ENCODE data around the gene EXD3. TPM values are rescaled to one million over a fixed set of nuclear protein-coding genes. Genes with fewer than 3 reads are reported as not detected.
"Not testable (repeated sequence)": the region's sequence is repeated elsewhere in the genome, so short reads cannot be mapped to it uniquely, and the experiment has no call there.

Gene EXD3
- total and polyA plus RNA-seq, 2 of the 4 experiments (the other 2 are of a cell fraction): 1.1 to 7.4 TPM

- H3K36me3 ChIP-seq (ENCODE audit: control insufficient read depth, insufficient read depth, low read length); CTCF ChIA-PET: not testable (repeated sequence)
Observed at GRCh38 chr9:137410236-137410890, 12.6 kb downstream of the EXD3 start.

More at GRCh38 chr9:137410236-137410890, 12.6 kb downstream of the EXD3 start:
- H2BK15ac ChIP-seq (ENCODE audit: low read depth, low read length); H4K8ac ChIP-seq (ENCODE audit: low read depth in 2 of 2, low read length in 2 of 2); H2BK120ac ChIP-seq (ENCODE audit: low read depth, low read length); H4K5ac ChIP-seq (ENCODE audit: low read depth, low read length); H3K14ac ChIP-seq (replicated peaks; ENCODE audit: low read depth, low read length); BruUV-seq (replicated peaks); DNase-seq; H3K9me3 ChIP-seq (ENCODE audit: control insufficient read depth, insufficient read depth, low read length); H2AK9ac ChIP-seq (replicated peaks; ENCODE audit: low read depth, low read length, poor library complexity); ATAC-seq (ENCODE audit: low read depth); H3K4me3 ChIP-seq (ENCODE audit: insufficient read depth, low read depth, low read length); dilution Hi-C loops (cut with HindIII; ENCODE audit: low sequenced_read_pairs, unreplicated experiment); H3K23ac ChIP-seq (ENCODE audit: low read depth, low read length); H3K18ac ChIP-seq (ENCODE audit: low read depth, low read length); H4K20me1 ChIP-seq (ENCODE audit: insufficient read depth, low read length); H3K9ac ChIP-seq (ENCODE audit: low read depth, low read length); H3K9me1 ChIP-seq (ENCODE audit: insufficient read depth, low read length); H2AFZ ChIP-seq (replicated peaks; ENCODE audit: low read length, poor library complexity); H3K4me2 ChIP-seq (ENCODE audit: low read depth, low read length); H3K4ac ChIP-seq (ENCODE audit: low read depth, low read length); intact Hi-C loops (cut with micrococcal nuclease); H3K56ac ChIP-seq (ENCODE audit: extremely low read depth, insufficient read depth, low read length); POLR2A ChIA-PET (ENCODE audit: unreplicated experiment); H3K27me3 ChIP-seq (ENCODE audit: control insufficient read depth, insufficient read depth, low read length); in situ Hi-C loops (cut with MboI; ENCODE audit: low sequenced_read_pairs); H3K27ac ChIP-seq (ENCODE audit: insufficient read depth, low read length): not testable (repeated sequence)
- Histone ChIP-seq H4K91ac (ENCODE audit: insufficient read depth, low read depth, low read length) (peak overlapping the region; percentile 41; the same call in 1 of the 2 replicates), H2BK20ac (ENCODE audit: low read depth, low read length) (0 out of 2 replicates have a peak overlapping the region, but pooled peaks have one; percentile 60), H3K4me1 (ENCODE audit: control insufficient read depth, insufficient read depth, low read length) (peaks cover 29% of the 10 kb centered on the region), H2BK5ac (ENCODE audit: low read depth, low read length, poor library complexity, severe bottlenecking) (peak overlapping the region; percentile 29), H3K79me1 (ENCODE audit: low read depth in 1 of 2, low read length in 2 of 2) (peaks cover 11 to 35% of the 10 kb centered on the region in 2 experiments), H2AK5ac (ENCODE audit: low read depth, low read length) (peak overlapping the region; percentile 68; the same call in 1 of the 2 replicates)
- 78% methylated on average over 6 of the region's 18 CpGs; no CpG with 5 or more reads in 1 of the 2 experiments for WGBS, 2 experiments (ENCODE audit: extremely low coverage in 2 of 2, insufficient read length in 1 of 2)

Data from IMR-90 (cell line).